HK-2 (cell line): ENCODE data around the gene STAC2.

Experiments used
- DNase-seq: peaks from one replicate; pipeline ENCODE4 v3.0.0-alpha.2; 2018; ENCODE audit not compliant: unreplicated experiment

Gene STAC2

GRCh38 chr17:39231591-39232551, 6.1 kb upstream of the STAC2 start:
- no peak for DNase-seq

GRCh38 chr17:39231091-39231561, 5.4 kb upstream of the STAC2 start:
- no peak for DNase-seq

GRCh38 chr17:39230361-39230760, 4.6 kb upstream of the STAC2 start:
- DNase-seq, result no peak

GRCh38 chr17:39229274-39229913, 3.6 kb upstream of the STAC2 start:
- no peak for DNase-seq

- DNase-seq, result no peak
Measured at GRCh38 chr17:39227364-39227919, 1.7 kb upstream of the STAC2 start.

GRCh38 chr17:39225959-39226683, 376 bp upstream of the STAC2 start:
- DNase-seq, result no peak

GRCh38 chr17:39224778-39225307, 902 bp downstream of the STAC2 start:
- DNase-seq, result no peak

GRCh38 chr17:39223907-39224777, 1.6 kb downstream of the STAC2 start:
- DNase-seq, result no peak

- no peak for DNase-seq
Measured at GRCh38 chr17:39222866-39223834, 2.6 kb downstream of the STAC2 start.

GRCh38 chr17:39222151-39222550, 3.6 kb downstream of the STAC2 start:
- DNase-seq, result no peak

- no peak for DNase-seq
Measured at GRCh38 chr17:39221572-39221971, 4.2 kb downstream of the STAC2 start.

- no peak for DNase-seq
Measured at GRCh38 chr17:39219647-39220154, 6.0 kb downstream of the STAC2 start.

GRCh38 chr17:39218906-39219305, 6.8 kb downstream of the STAC2 start:
- no peak for DNase-seq

GRCh38 chr17:39217734-39218369, 7.9 kb downstream of the STAC2 start:
- DNase-seq, result no peak

- peak; percentile 71 for DNase-seq
Measured at GRCh38 chr17:39213852-39214251, 11.9 kb downstream of the STAC2 start.

- no peak for DNase-seq
Measured at GRCh38 chr17:39212841-39213480, 12.8 kb downstream of the STAC2 start.

GRCh38 chr17:39212195-39212810, 13.4 kb downstream of the STAC2 start:
- DNase-seq, result no peak

- no peak for DNase-seq
Measured at GRCh38 chr17:39210093-39210434, 15.7 kb downstream of the STAC2 start.
